Muscle of back (tissue), 11 donors: ENCODE results near the gene ZNF292. TPM values are rescaled to one million over a fixed set of nuclear protein-coding genes. Genes with fewer than 3 reads are reported as not detected.
A peak's percentile ranks its signal among the peaks of the same experiment; 100 is the strongest.
"Not testable (repeated sequence)": the region's sequence is repeated elsewhere in the genome, so short reads cannot be mapped to it uniquely, and the experiment has no call there.

Source experiments
- DNase-seq, 3 donors: peaks; one replicate each; pipeline versions ENCODE4 v3.0.0 to v3.0.0-alpha.2; 2013
- polyA plus RNA-seq, 10 donors: library from polyadenylated mRNA; unstranded; fragments of 120-200 nt; gene quantifications; one replicate each; pipeline ENCODE4 v1.2.1, GENCODE V29; 2013; ENCODE audit not compliant: insufficient read length in 10 of 10

The ZNF292 gene
- polyA plus RNA-seq, 10 donors, result 18.7 to 28.5 (median 22.5) TPM

DNA sequence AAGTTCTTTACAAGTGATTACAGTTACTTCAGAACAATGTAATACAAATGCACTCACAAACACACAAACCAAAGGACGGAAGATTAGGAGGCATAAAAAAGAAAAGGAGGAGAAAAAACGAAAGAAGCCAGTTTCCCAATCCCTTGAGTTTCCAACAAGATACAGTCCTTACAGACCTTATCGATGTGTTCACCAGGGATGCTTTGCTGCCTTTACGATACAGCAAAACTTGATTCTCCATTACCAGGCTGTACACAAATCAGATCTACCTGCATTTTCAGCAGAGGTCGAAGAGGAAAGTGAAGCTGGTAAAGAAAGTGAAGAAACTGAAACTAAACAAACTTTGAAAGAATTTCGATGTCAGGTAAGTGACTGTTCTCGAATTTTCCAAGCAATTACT is 104.4 kb downstream of the ZNF292 start:
- no peak for DNase-seq

DNA sequence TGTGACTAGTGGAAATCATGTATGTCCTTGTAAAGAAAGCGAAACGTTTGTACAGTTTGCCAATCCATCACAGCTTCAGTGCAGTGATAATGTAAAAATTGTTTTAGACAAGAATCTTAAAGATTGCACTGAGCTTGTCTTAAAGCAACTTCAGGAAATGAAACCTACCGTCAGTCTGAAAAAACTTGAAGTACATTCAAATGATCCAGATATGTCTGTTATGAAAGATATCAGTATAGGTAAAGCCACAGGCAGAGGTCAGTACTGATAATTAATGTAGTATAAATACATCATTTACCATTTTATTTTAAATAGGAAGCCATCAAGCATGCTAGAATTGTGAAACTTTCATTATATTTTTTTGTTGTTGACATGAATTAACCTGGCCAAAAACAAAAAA is 106.2 kb downstream of the ZNF292 start:
- no peak for DNase-seq

DNA sequence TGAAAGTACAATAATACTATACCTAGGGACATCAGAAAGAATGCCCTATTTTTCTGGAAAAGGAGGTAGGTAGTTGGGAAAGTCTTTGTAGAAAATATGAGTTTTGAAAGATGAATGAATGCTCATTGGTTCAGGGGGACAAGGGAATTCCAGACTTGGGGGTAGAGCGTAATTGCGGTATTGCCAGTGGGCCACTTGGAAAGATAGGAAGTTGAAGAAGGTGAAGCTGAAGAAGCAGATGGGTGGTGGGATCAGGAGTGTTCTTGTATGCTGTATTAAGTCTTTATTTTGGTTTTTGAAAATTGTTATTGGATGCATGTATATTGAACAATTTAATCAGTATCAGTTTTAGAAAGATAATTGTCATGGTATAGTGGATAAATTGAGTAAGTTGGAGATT is 109.1 kb downstream of the ZNF292 start:
- DNase-seq, result no peak

DNA sequence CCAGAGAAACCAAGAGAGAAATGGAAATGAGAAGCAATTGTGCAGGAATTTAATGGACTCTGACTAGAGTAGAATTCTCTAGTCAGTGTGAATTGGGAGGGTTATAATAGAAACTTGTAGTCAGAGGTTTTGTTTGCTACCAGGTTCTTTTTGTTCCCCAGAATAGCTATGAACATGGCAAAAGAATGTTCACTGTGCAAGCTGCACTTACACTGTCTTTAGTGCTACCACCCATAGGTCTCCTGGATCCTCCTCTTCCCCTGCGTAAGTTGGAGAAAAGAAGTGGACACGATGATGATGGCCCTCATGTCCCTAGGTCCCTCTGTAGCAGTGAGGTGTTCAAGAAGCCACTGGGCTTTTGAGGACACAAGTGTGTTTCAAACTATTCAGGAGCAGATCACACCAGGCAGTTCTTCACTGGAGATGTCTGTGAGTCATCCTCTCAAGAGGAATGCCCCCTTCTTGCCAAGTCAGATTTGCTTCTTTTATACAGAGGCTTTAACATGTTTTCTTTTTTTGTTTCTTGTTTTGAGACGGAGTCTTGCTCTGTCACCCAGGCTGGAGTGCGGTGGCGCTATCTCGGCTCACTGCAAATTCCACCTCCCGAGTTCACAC is 119.4 kb downstream of the ZNF292 start:
- DNase-seq, result peak in 1 of 3 donors; percentile 18

DNA sequence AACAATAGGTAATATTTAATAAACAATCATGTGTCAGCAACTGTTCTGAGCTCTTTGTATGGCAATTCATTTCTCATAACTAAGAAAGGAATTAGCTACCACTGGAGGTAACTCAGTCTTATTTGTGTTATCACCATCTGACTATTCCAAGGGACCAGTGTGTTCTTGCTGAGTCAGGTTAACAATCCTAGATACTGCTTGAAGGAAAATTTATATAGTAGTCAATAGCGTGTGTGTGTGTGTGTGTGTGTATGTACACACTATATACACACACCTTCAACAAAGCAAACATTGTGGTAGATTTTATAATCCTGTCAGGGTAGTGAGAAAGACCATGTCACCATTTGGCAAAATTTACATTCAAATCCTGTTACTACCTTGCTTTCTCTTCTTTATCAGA is 121.3 kb downstream of the ZNF292 start:
- no peak for DNase-seq

DNA sequence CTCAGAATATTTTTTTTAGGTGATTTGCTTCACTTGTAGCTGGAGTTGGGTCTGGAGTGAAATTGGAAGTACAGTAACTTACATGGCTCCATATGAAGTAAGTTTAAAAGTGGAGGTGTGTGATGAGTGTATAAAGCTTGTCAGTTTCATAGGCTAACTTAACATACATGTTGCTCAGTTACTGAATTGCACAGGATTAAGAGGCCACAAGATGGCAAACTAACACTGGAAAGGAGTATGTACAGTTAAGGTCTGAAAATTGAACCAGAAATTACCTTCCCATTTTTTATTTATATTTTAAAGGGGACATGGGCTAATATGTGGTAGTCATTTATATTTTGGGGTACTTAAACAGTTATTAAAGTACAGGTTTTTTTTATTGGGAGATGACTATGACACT is 121.8 kb downstream of the ZNF292 start:
- DNase-seq, result no peak

DNA sequence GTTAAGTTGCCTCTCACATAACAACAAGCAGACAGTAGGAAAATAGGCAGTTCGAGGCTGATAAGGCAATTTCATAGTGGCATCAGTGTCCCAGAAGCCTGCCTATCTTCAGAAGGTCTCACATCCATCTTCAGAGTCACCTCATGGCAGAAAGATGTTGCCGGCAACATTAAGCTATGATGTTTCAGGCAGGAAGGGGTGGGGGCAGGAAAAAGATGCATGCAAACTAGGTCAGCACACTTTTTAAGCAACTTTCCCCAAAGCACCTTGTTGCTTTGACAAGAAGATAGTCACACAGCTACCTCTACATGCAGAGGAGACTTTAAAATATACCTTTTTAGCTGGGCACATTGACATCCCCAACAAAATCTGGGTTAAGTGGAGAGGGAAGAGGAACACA is 123.8 kb downstream of the ZNF292 start:
- no peak for DNase-seq

DNA sequence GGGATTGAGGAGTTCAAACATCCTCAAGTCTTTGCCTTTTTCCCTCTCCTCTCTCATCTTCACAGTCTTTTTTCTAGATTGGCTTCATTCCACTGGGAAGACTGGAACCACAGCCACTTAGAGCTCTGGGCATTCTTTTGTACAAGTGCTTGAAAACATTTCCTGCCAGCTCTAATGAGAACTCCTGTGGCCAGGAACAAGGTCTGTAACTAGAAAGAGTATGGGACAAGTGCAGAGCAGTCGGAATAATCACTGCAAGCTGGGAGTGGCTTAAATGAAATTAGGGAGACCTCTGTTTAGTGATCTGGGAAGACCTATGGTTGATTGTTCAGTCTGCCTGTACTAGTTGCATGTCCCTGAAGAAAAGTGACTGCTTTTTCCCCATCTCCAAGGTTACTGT is 126.1 kb downstream of the ZNF292 start:
- DNase-seq, result no peak

DNA sequence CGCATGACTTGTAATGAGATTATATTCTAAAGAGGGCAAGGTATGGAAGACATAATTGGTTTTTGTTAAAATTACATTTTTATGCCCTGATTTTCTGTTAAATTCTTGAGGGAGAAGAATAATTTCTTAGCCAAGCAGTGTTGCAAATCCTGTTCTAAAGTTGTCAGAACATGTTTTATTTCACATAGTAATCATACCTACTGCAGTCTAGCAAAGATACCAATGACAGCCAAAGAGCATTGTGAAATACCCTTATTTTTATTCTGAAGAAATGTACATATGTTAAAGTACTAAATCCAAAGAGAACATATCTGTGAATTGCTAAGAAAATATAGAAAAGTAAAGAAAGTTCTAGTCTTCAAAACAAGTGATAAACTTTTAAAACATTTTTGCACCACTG is 127.4 kb downstream of the ZNF292 start:
- DNase-seq, result no peak

DNA sequence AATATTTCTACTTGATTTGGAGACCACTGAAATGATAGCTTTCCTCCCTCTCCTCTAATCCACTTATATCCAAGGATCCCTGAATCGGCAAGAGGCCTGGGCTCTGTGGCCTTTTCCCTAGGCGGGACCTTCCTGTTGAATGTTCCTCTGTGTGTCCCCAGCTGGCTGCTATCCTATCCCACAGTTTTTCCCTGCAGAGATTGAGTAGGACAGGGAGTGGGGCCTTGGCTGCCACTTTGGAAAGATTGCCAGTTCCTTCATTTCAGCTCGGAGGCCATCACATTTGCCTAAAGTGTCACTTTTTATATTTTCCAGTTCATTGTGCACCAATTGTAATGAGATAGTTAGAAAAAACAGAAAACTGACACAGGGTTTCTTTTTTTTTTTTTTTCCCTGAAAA is 128.1 kb downstream of the ZNF292 start:
- no peak for DNase-seq

DNA sequence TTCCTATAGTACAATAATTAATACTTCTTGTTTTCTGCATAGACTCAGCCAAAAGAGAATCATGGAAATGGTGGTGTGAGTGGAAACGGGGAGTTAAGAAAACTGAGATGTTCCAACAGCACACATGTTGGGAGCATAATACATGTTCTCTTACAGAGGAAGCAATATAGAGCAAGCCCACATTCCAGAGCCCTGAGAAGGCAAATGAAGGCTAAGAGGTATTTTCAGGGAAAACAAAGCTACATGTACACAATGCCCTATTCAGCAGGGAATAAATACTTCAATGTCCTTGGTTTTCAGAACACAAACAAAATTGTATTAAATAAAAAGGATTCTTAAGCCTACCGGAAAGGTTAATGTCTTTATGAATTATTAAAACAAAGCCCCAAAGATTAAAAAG is 131.9 kb downstream of the ZNF292 start:
- no peak for DNase-seq

DNA sequence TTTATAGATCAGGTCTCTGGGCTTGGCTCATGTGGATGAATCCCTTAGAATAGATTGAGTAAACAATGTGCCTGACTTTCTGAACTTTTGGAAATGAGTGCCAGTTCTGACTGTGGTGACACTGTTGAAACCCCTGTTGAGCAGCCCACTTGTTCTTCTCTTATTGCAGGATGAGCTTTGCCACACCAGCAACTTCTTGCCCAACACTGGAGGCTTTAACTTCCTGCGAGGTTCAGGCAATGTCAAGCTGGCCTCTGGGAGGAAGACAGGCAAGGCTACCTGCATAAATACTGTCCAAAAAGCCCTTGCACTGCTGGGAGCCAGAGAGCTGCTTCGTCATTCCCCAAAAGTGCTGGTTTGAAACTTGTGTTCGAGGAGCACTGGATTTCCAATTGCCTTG is 134.2 kb downstream of the ZNF292 start:
- no peak for DNase-seq

DNA sequence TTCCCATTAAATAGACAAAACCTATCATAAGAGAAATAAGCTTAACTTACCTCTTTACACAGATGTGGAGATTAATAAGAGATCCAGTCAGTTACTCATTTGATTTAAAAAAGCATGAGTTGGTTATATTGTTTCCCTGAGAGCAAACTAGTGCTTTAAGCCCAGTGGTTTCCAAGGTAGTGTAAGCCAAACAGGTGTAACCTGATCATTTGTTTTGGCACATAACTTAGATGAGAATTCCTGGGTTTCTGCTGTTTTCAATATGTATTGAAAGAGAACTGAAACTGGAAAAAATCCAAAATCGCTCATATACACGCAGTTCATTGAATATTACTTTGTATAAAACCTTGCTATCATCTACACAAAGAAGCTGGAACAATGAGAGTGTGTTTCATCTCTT is 136.5 kb downstream of the ZNF292 start:
- peak in 1 of 3 donors; percentile 11 for DNase-seq

DNA sequence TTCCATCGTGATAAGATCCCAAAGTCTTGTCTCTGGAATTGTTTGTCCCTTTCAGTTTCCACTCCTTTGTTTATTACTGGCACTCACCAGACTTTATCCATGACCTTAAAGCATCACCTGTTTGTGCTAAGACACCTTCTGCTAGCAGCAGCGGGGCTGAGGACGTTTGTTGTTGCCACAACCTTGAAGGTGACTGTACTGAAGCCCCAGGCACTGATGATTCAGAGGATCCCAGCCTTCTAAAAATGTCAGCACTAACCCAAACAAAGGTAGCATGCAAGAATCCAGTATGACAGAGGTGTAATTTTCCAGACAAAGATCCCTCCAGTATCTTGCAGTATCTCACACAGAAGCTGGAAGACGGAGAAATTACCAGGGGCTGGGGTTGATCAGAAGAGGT is 138.2 kb downstream of the ZNF292 start:
- no peak for DNase-seq

DNA sequence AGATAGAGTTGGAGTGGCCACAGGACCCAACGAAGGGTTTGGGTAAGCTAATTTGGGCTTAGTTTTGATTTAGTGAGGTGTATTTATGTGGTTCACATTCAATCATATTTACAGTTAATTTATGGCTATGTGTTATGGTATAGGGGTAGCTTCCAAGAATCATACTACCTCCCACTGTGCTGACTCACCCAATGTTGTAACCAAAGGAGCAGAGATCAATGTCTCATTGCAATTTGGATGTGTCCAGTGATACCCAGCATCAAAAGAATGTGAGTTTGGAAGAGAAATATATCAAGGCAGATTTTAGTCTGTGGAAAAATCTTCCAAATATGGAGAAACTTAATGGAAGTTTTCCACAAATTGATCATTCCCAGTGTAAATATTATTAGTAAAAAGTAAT is 141.8 kb downstream of the ZNF292 start:
- DNase-seq, result peak in 1 of 3 donors; percentile 1

DNA sequence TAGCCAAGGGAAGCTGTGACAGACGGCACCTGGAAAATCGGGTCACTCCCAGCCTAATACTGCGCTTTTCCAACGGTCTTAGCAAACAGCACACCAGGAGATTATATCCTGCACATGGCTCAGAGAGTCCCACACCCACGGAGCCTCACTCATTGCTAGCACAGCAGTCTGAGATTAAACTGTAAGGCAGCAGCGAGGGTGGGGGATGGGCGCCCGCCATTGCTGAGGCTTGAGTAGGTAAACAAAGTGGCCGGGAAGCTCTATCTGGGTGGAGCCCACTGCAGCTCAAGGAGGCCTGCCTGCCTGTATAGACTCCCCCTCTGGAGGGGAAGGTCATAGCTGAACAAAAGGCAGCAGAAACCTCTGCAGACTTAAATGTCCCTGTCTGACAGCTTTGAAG is 145.9 kb downstream of the ZNF292 start:
- DNase-seq, result not testable (repeated sequence)

DNA sequence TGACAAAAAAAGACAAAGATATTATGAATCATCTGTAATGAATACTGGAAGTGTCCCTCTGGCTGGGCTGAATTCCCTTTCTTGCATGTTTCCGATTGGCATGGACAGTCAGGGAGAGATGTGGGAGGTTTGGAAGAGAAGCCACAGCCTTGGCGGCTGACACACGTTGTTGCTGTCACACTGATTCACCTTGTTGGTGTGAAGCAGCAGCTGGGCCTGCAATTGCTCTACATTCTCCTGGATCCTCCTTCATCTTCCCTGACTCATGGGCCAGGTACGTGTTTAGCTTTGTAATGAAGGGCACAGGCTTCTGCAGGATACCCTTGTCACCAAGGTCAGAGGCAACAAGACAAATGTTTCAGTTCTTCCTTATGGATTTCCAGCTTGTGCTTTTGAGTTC is 153.6 kb downstream of the ZNF292 start:
- no peak for DNase-seq

DNA sequence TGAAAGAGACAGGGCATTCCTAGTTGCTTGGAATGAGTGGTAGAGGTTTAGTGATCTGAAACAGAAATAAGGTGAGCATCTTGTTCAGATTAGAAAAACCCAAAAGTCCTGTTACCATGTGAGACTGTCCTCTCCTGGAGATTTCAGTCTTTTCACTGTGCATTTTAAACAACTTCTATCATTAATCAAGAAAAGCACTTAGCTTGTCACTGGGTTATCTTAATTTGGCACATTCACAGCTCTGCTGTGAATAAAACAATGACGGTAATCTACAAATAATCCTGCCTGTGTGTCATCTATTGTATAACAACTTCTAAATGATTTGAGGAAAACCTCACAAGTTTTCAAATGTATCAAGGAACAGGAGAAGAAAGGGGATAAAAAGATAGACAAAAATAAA is 157.5 kb downstream of the ZNF292 start:
- DNase-seq, result no peak

Other genes starting within 250 kb of the ZNF292 start
- gene HTR1E, start 218.0 kb upstream of the ZNF292 start, polyA plus RNA-seq, result not detected
- gene CGA, start 60.5 kb upstream of the ZNF292 start, polyA plus RNA-seq, result 1 to 10 TPM in 7 of 10 donors, under 1 TPM in 2, not detected in 1; 0.40 to 8.1 (median 3.7) TPM
- gene SMIM8, start 167.0 kb downstream of the ZNF292 start, polyA plus RNA-seq, result 10 to 100 TPM in 6 of 10 donors, 1 to 10 TPM in 4; 7.8 to 16.7 (median 11.5) TPM
- gene GJB7, start 173.7 kb downstream of the ZNF292 start, polyA plus RNA-seq, result under 1 TPM in 2 of 10 donors, not detected in 8; 0.07 to 0.12 TPM
- 1 to 10 TPM in 8 of 10 donors, under 1 TPM in 2; 0.81 to 2.6 (median 1.4) TPM for gene C6orf163, start 189.2 kb downstream of the ZNF292 start, polyA plus RNA-seq